GM18511 (cell line): ENCODE measurements around the gene MEGF11.

ENCODE experiments used
- ATAC-seq: cut with Tn5 transposase; IDR thresholded peaks from one replicate; pipeline ENCODE4 v1.9.1; 2021; ENCODE audit warnings: mild to moderate bottlenecking, moderate library complexity; ENCODE audit not compliant: unreplicated experiment

Gene MEGF11

DNA sequence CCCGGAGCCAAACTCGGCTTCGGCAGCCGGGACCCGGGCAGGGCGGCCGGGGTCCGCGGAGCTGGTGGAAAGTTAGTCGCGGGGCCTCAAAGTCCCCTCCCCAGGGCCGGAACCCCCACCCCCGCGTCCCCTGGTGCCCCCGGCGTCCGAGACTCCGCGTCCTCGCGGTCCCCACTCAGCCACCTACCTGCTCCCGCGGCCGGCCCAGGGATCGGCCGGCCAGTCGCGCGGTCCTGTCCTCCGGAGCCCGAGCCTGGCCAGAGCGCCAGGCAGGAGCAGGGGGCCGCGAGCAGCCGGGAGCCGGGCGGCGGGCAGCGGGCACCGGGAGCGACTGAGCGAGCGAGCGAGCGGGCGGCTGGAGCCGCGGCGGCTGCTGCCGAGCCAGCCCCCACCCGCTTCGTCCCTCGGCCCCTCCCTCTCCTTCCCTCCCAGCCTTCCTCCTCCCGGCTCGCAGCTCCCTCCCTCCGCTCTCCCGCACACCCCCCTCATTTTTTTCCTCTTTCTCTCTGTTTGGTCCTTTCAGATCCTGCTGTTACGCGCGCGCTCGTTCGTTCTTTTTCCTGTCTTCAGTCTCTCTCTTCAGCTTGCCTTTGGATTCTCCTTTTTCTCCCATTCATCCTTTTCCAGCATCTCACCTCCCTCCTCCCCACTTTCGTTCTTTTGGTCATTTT is at the start of gene MEGF11:
Gene MEGF11 (minus strand): TSS at position 333 of the 671 bp plus-strand sequence. CDS start 125,347 bp downstream, outside the sequence.
- no peak for ATAC-seq

GRCh38 chr15:66302489-66303278 is 49.1 kb upstream of the MEGF11 start:
- no peak for ATAC-seq

DNA sequence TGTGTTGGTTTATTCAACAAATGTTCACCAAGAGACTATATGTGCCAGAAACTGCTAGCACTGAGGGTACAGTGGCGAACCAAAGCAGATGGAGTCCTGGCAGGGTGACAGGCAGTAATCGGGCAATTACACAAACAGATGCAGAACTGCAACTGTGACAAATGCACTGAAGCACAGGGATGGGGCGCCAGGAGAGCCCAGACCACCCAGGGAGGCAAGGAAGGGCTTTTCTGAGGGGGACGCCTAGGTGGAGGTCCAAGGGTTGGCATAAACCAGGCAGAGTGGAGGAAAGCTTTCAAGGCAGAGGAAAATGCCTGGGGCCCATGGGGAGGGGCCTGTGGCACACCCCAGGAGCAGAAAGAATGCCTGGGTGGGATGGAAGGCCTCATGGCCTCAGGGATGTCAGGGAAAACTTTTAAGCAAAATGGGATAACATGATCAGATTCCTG is 45.3 kb upstream of the MEGF11 start:
- no peak for ATAC-seq

DNA sequence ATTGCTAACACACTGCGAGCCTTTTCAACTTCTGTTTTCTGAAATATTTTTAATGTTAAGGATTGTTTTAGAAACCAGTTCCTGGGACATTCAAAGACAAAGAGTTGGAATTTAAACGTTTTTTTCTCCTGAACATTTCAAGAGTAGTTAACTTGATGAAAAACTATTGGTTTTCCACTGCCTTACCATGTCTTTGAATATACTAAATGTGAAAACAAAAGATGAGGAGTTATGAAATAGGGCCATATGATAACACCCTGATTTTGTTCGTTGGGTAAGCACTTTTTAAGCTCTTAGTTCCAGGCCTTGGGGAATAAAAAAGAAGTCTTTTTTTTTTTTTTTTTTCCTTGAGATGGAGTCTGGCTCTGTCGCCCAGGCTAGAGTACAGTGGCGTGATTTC is 42.6 kb upstream of the MEGF11 start:
- no peak for ATAC-seq

- no peak for ATAC-seq
Observed at GRCh38 chr15:66294932-66295235, 41.3 kb upstream of the MEGF11 start.

- ATAC-seq: peak; percentile 22
Observed at GRCh38 chr15:66294157-66294931, 40.8 kb upstream of the MEGF11 start.

- peak; percentile 68 for ATAC-seq
Observed at GRCh38 chr15:66293419-66294156, 40.0 kb upstream of the MEGF11 start, which contains the start of gene DIS3L. Gene DIS3L (plus strand): TSS chr15:66293568. CDS start chr15:66293597, 29 bp downstream.

- no peak for ATAC-seq
Observed at GRCh38 chr15:66292571-66293418, 39.2 kb upstream of the MEGF11 start.

DNA sequence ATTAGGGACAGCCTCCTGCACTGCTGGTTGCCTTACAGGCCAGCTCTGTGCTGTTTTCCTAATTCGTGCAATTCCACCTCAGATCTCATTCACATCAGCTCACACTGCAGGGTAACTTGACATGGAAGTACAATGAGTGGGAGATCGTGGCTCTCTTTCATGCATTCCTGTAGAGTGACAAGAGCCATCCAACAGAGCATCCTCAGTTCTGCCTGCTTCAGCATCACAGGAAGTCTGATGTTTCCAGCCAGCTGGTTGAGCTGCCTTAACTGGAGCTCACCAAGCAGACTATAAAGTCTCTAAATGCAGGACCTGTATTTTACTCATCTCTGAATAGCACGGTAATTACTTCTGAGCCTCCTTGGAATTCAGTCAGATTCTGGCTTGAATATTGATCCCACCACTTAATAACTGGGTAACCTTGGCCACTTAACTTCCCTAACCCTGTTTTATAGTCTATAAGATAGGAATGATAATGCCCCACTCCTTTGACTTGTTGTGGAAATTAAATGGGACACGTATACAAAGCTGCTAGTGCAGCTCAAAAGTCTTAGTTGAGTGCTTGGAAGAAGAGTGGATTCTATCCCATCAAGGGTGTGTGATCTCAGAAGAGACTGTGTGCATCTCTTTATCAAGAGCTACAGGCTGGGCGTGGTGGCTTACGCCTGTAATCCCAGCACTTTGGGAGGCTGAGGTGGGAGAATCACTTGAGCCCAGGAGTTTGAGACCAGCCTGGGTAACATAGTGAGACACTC is 38.4 kb upstream of the MEGF11 start:
- no peak for ATAC-seq

- ATAC-seq: no peak
Observed at GRCh38 chr15:66290518-66290917, 37.0 kb upstream of the MEGF11 start.

DNA sequence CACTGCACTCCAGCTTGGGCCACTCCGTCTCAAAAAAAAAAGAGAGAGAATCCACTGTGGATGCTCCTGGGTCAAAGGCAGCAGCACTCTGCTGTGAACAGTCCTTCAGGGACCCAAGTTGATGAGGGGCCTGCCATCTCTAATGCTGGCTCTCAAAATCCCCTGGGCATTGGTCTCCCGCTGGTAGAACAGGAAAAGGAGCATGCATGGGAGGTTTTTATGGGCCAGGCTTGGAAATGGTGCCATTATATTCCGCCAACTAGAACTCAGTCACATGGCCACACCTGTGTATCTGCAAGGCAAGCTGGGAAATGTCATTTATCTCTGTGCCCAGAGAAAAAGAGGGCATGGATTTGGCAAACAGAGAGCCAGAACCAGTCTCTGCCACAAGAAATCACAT is 36.5 kb upstream of the MEGF11 start:
- no peak for ATAC-seq

DNA sequence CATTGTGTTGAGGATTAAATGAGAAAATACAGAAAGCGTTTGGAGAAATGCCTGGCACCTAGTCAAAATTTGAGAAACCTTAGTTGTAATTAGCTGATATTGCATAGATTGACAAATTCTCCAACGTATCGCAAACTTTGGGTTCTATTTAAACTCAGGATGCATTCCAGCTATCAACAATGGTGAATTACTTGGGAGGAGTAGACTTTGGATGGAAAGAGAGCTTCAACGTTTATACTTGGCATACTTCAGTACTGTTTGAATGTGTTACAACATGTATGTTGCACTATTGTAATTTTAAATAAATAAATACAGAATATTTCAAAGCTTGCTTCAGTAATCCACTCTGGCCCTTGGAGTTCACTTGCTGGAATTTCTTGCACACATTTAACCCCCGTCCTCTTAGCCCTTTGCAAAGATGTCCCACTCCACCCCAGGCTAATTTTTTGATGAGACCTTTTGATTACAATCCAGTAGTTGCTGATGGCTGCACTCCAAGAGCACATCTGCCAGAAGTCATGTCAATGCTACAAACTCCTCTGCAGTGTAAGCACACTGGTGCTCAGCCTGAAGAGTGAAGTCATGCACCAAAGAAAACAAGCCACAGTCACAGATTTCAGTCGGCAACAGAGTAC is 35.1 kb upstream of the MEGF11 start:
- no peak for ATAC-seq

DNA sequence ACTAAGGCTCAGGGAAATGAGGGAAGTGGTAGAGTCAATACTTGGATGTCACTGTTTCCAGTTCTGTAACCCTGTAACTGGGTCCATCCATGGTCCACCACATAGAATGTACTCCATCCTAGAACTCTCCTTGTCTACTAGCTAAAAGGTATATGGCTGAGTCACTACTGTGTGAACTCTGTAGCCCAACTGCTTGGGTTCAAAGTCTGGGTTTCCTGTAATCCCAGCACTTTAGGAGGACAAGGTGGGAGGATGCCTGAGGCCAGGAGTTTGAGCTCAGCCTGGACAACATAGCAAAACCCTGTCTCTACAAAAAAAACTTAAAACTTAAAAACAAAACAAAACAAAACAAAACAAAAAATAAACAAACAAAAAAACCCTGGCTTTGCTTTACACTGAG is 34.5 kb upstream of the MEGF11 start:
- ATAC-seq: no peak

DNA sequence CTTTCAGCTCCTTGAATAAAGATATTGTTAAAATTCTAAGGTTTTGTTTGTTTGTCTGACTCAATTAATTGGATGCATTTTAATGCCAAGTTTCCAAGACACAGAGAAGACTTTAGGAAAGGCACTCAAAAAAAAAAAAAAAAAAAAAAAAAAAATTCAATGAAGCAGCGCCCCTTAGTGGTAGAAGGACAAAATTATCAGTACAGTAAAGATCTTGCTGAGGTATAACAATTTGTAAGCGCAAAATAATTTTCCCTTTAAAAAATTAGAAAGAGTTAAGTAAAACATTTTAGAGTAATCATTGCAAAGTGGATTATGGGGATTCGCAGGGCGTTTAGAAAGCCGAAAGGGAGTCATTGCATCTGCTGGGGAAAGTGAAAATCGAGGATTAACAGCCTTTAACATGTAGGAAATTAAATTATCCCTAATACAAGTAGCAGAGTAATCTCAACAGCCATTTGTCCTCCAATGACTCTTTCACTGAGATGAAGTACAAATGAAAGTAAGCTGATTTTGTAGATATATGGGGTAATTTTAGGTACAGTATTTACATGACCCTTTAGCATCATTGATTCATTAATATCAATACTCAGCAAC is 34.0 kb upstream of the MEGF11 start:
- no peak for ATAC-seq

DNA sequence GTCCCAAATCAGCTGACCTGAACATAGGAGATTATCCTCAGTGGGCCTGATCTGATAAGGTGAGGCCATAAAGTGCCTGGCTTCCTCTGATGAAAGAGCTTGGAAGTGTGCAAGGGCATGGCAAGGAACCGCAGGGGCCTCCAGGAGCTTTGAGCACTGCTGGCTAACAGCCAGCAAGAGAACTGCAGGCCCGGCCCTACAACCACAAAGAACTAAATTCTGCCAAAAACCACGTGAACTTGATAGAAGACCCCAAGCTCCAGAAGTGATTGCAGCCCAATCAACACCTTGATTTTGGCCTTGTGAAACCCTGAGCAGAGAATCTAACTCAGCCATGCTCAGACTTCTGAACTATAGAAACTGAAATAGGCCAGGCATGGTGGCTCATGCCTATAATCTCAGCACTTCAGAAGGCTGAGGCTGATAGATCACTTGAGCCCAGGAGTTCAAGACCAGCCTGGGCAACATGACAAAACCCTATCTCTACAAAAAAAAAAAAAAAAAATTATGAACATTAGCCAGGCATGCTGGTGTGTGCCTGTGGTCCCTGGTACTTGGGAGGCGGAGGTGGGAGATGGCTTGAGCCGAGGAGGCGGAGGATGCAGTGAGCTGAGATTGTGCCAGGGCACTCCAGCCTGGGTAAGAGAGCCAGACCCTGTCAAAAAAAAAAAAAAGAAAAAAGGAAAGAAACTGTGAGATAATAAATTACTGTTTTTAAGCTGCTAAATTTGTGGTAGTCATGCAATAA is 32.2 kb upstream of the MEGF11 start:
- no peak for ATAC-seq

- ATAC-seq: no peak
Observed at GRCh38 chr15:66284271-66284670, 30.7 kb upstream of the MEGF11 start.

GRCh38 chr15:66278671-66279070 is 25.1 kb upstream of the MEGF11 start:
- no peak for ATAC-seq

GRCh38 chr15:66278056-66278455 is 24.5 kb upstream of the MEGF11 start:
- no peak for ATAC-seq
